MCF 10A (cell line): ENCODE data around the gene DCAF12. TPM values are rescaled to one million over a fixed set of nuclear protein-coding genes. Genes with fewer than 3 reads are reported as not detected.
A peak's percentile ranks its signal among the peaks of the same experiment; 100 is the strongest.

Source experiments
- BruUV-seq: library from RNA; stranded (reverse); fragments of 400-500 nt; replicated peaks from 2 replicates; lab custom pipeline; 2021; lab: Mats Ljungman, UMichigan
- CTCF ChIA-PET: fragments of 300-600 bp; sonication (Branson Sonifier 250); formaldehyde crosslinking; extraction: SDS; loops from one replicate; lab custom pipeline; 2021; ENCODE audit warnings: antibody characterized with exemption, inconsistent platforms; lab: Yijun Ruan, JAX
- POLR2A ChIA-PET: fragments of 300-600, 350-650 bp; sonication (Branson Sonifier 250); formaldehyde crosslinking; extraction: SDS; loops from one replicate; lab custom pipeline; 2020; ENCODE audit warnings: antibody characterized with exemption, inconsistent platforms; lab: Yijun Ruan, JAX
- DNase-seq: peaks from one replicate; pipeline ENCODE4 v3.0.0-alpha.2; 2018; ENCODE audit not compliant: unreplicated experiment
- H3K27ac Mint-ChIP-seq: one replicate; pipeline ENCODE4 v1.8.0; 2022; ENCODE audit warnings: mild to moderate bottlenecking, low read depth, mixed read lengths; ENCODE audit not compliant: unreplicated experiment
- H3K27me3 Mint-ChIP-seq: one replicate; pipeline ENCODE4 v1.8.0; 2022; ENCODE audit warnings: mixed read lengths; ENCODE audit not compliant: insufficient read depth, unreplicated experiment
- H3K36me3 Mint-ChIP-seq: one replicate; pipeline ENCODE4 v1.8.0; 2022; ENCODE audit warnings: mild to moderate bottlenecking, moderate library complexity, mixed read lengths; ENCODE audit not compliant: insufficient read depth, unreplicated experiment
- H3K4me1 Mint-ChIP-seq: one replicate; pipeline ENCODE4 v1.8.0; 2022; ENCODE audit warnings: mixed read lengths; ENCODE audit not compliant: insufficient read depth, unreplicated experiment
- H3K4me3 Mint-ChIP-seq: one replicate; pipeline ENCODE4 v1.8.0; 2022; ENCODE audit warnings: mild to moderate bottlenecking, moderate library complexity, mixed read lengths; ENCODE audit not compliant: unreplicated experiment
- H3K9me3 Mint-ChIP-seq: one replicate; pipeline ENCODE4 v1.8.0; 2022; ENCODE audit warnings: mixed read lengths; ENCODE audit not compliant: unreplicated experiment
- CTCF ChIP-seq: fragments of 200-600 bp; IDR thresholded peaks from one replicate; pipeline ENCODE4 v1.8.0; 2022; ENCODE audit warnings: antibody characterized with exemption, mild to moderate bottlenecking; ENCODE audit not compliant: unreplicated experiment
- intact Hi-C: fragments of 100-400 bp; cut with micrococcal nuclease; formaldehyde crosslinking; loops from 2 replicates; pipeline ENCODE4 v1.14.1; 2022
- total RNA-seq: library from RNA; stranded (reverse); gene quantifications from 2 replicates; pipeline ENCODE4 v1.2.3, GENCODE V29; 2022

The DCAF12 gene
- total RNA-seq, 1 experiment from 2014 or later = 39.8 TPM

DNA sequence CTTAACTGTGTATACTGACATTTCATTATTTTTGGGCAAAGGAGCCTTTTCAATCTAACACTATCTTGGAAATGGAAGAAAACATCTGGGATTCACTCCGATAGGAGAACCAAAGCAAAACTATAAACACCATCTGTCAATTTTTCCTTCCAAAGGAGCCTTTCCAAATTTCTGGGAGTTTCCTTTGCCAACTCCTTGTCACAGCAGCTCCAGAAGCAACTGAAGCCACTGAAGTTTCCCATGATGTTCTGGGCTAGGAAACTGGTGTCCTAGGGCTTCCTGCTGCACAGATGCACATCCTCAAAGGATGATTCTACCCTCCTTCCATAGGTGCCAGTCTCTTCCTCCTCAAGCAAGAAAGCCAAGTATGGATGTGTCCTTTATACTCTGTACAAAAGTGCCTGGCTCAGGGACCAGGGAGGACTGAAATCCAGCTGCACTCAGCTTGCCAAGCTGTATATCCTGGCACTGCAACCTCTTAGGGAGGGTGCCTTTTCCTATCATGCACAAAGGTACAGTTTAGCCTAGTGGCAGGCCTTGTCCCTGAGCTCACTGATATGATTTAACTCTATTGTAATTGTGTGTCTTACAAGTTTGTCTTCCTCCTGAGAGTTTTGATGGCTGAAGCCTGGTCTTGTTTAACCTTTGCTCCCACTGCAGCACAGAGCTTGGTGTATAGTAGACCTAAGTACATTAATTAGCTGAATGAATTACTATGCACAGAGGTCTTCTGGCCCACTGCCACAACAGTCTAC is 43.9 kb upstream of the DCAF12 start:
- Mint-ChIP-seq H3K27me3 (no peaks in the 10 kb centered on the region), H3K4me3 (no peak overlapping the region), H3K9me3 (no peaks in the 10 kb centered on the region), H3K4me1 (no peaks in the 10 kb centered on the region), H3K27ac (no peak overlapping the region), H3K36me3 (peaks cover 6% of the 10 kb centered on the region)
- TF ChIP-seq CTCF = no peak
- intact Hi-C loops = no loop called here
- ChIA-PET POLR2A (interaction anchor here (0.7 to 1.2 kb wide), 3 partner anchors 8 to 84 kb away, joined by 3 to 6 read pairs (median 4); partner anchors contain the start of gene UBAP1), CTCF (interaction anchor here (0.6 to 2.5 kb wide), 3 partner anchors 33 to 83 kb away, joined by 3 to 10 read pairs (median 3); no protein-coding TSS in a partner anchor)
- no peak for DNase-seq
- BruUV-seq = no TSS peak

DNA sequence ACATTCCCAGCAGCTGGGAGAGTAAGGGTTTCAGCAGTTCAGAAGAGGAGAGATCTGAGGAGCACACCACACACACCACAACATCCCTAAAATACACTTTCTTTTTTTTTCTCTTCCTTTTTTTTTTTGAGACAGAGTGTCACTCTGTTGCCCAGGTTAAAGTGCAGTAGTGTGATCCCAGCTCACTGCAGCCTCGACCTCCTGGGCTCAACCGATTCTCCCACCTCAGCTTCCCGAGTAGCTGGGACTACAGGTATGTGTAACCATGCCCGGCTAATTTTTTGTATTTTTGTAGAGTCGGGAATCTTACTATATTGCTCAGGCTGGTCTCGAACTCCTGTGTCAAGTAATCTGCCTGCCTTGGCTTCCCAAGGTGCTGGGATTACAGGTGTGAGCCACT is 42.6 kb upstream of the DCAF12 start:
- H3K4me3 Mint-ChIP-seq = no peak overlapping the region
- no TSS peak for BruUV-seq
- no peaks in the 10 kb centered on the region for H3K27me3 Mint-ChIP-seq
- H3K4me1 Mint-ChIP-seq = no peaks in the 10 kb centered on the region
- DNase-seq = no peak
- no peaks in the 10 kb centered on the region for H3K9me3 Mint-ChIP-seq
- POLR2A ChIA-PET = interaction anchor here (1.2 to 1.3 kb wide), 2 partner anchors 11 to 43 kb away, joined by 3 to 6 read pairs; no protein-coding TSS in a partner anchor
- intact Hi-C loops = no loop called here
- H3K36me3 Mint-ChIP-seq = peaks cover 6% of the 10 kb centered on the region
- no peak overlapping the region for H3K27ac Mint-ChIP-seq
- no peak for TF ChIP-seq CTCF
- CTCF ChIA-PET = interaction anchor here (0.6 kb wide), 2 partner anchors 99 to 209 kb away, joined by 3 read pairs; no protein-coding TSS in a partner anchor

DNA sequence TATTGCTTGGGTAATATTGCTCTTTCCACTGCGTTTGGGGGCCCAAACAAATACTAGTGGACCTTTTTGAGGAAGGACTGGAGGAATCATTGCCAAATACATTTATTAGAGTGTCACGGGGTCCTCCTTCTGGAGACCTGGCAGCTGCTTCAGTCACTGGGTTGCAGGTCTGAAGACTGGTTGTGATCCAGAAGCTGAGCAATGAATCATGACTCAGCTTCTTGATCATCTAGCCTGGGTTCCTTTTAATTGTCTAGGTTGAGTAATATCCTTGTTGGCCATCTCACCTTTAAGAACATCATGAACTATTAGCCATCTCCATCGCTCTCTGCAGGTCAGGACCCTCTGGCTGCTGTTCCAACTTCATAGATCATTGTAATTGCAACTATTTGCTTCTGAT is 36.9 kb upstream of the DCAF12 start:
- H3K4me3 Mint-ChIP-seq = peak overlapping the region; percentile 41
- intact Hi-C loops = loop anchor here (2.0 kb wide), 1 partner anchor 15 kb away; the partner anchor contains the start of gene UBAP1
- H3K36me3 Mint-ChIP-seq = peaks cover 6% of the 10 kb centered on the region
- H3K27ac Mint-ChIP-seq = peak overlapping the region; percentile 36
- no peaks in the 10 kb centered on the region for H3K27me3 Mint-ChIP-seq
- CTCF ChIA-PET = interaction anchor here (0.6 to 1.1 kb wide), 4 partner anchors 17 to 112 kb away, joined by 4 to 6 read pairs (median 4); no protein-coding TSS in a partner anchor
- BruUV-seq = no TSS peak
- H3K4me1 Mint-ChIP-seq = peaks cover 23% of the 10 kb centered on the region
- POLR2A ChIA-PET = interaction anchor here (0.6 to 5.3 kb wide), 13 partner anchors 12 to 991 kb away, joined by 3 to 93 read pairs (median 4); partner anchors contain the start of gene UBAP1
- TF ChIP-seq CTCF = no peak
- DNase-seq = peak; percentile 93
- no peaks in the 10 kb centered on the region for H3K9me3 Mint-ChIP-seq

DNA sequence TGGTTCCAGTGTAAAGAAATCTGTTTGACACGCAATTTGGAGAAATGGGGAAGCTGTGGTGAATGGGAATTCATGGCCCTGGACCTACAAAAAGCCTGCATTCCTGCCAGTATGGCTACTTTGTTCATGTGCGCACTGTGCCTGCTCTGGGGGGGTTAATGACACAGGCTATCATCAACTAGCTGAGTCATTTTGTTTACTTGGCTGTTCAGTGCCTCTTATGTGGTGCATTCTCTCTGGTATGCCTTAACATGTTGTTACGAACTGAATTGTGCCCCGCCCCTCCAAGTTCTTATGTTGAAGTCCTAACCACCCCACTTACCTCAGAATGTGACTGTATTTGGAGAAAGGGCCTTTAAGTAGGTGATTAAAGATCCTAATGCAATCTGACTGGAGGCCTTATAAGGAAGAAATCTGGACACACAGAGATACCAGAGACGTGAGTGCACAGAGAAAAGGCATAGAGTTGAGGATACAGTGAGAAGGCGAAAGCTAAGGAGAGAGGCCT is 31.9 kb upstream of the DCAF12 start:
- H3K27ac Mint-ChIP-seq = peak overlapping the region; percentile 57
- H3K36me3 Mint-ChIP-seq = peaks cover 6% of the 10 kb centered on the region
- POLR2A ChIA-PET = interaction anchor here (0.7 to 4.3 kb wide), 12 partner anchors 16 to 350 kb away, joined by 3 to 44 read pairs (median 3); partner anchors contain the start of genes DCAF12 and UBAP1
- H3K4me3 Mint-ChIP-seq = no peak overlapping the region
- H3K27me3 Mint-ChIP-seq = no peaks in the 10 kb centered on the region
- peak; percentile 84 for DNase-seq
- no peaks in the 10 kb centered on the region for H3K9me3 Mint-ChIP-seq
- intact Hi-C loops = loop anchor here (1.0 kb wide), 1 partner anchor 110 kb away; the partner anchor contains the start of gene UBAP2
- peaks cover 20% of the 10 kb centered on the region for H3K4me1 Mint-ChIP-seq
- no peak for TF ChIP-seq CTCF
- CTCF ChIA-PET = interaction anchor here (0.6 to 2.8 kb wide), 4 partner anchors 17 to 95 kb away, joined by 3 to 11 read pairs (median 6); no protein-coding TSS in a partner anchor
- BruUV-seq = no TSS peak
